ENCODE results near the gene ARPC4. TPM values are rescaled to one million over a fixed set of nuclear protein-coding genes. Genes with fewer than 3 reads are reported as not detected.
"Not testable (repeated sequence)": the region's sequence is repeated elsewhere in the genome, so short reads cannot be mapped to it uniquely, and the experiment has no call there.

Gene ARPC4
- total and polyA plus RNA-seq, 2 experiments from 2014 or later = 149 to 182 TPM

GRCh38 chr3:9846931-9847488 is 54.1 kb downstream of the ARPC4 start:
- Histone ChIP-seq H3K9me2 (replicated peaks; ENCODE audit: insufficient read depth) (no peaks in the 10 kb centered on the region), H3K4me2 (no peak overlapping the region), H3K9me3 (ENCODE audit: low read depth) (no peaks in the 10 kb centered on the region), H4K20me1 (ENCODE audit: insufficient read depth, poor library complexity, severe bottlenecking) (no peaks in the 10 kb centered on the region), H3K4me3 (no peak overlapping the region), H3K79me2 (peaks cover 9% of the 10 kb centered on the region), H3K27ac (no peak overlapping the region), H3K36me3 (replicated peaks; ENCODE audit: insufficient read depth, low read depth) (no peaks in the 10 kb centered on the region), H3K4me1 (ENCODE audit: insufficient read depth) (peaks cover 4% of the 10 kb centered on the region), H2AFZ (no peak overlapping the region), H3K27me3 (no peaks in the 10 kb centered on the region)
- DNase-seq (ENCODE audit: low spot score) = no peak
- TF ChIP-seq EZH2 (IDR thresholded peaks at IDR 0.05; ENCODE audit: borderline replicate concordance) (no peak), CTCF (IDR thresholded peaks at IDR 0.05; ENCODE audit: poor library complexity) (no peak), EZH2phosphoT487 (IDR thresholded peaks at IDR 0.05; ENCODE audit: low read depth, severe bottlenecking, unreplicated experiment) (no peak)
- 95% methylated on average over 6 of the region's 6 CpGs for whole genome bisulfite sequencing (ENCODE audit: low lambda C conversion rate, missing lambda C conversion rate)

GRCh38 chr3:9847870-9848269 is 55.0 kb downstream of the ARPC4 start:
- H3K27ac ChIP-seq; H3K9me2 ChIP-seq (replicated peaks; ENCODE audit: insufficient read depth); H2AFZ ChIP-seq; H3K36me3 ChIP-seq (replicated peaks; ENCODE audit: insufficient read depth, low read depth); DNase-seq (ENCODE audit: low spot score); H3K27me3 ChIP-seq; H3K4me2 ChIP-seq; H3K4me1 ChIP-seq (ENCODE audit: insufficient read depth); H3K79me2 ChIP-seq; H3K9me3 ChIP-seq (ENCODE audit: low read depth); H3K4me3 ChIP-seq; H4K20me1 ChIP-seq (ENCODE audit: insufficient read depth, poor library complexity, severe bottlenecking): not testable (repeated sequence)
- 46% methylated on average over 9 of the region's 9 CpGs for WGBS (ENCODE audit: low lambda C conversion rate, missing lambda C conversion rate)

GRCh38 chr3:9848860-9849259 is 56.0 kb downstream of the ARPC4 start:
- 42% methylated on average over 4 of the region's 4 CpGs for WGBS (ENCODE audit: low lambda C conversion rate, missing lambda C conversion rate)
- not testable (repeated sequence) for H3K9me3 ChIP-seq (ENCODE audit: low read depth); H3K27me3 ChIP-seq; H2AFZ ChIP-seq; H3K4me3 ChIP-seq; H3K36me3 ChIP-seq (replicated peaks; ENCODE audit: insufficient read depth, low read depth); H3K79me2 ChIP-seq; H3K27ac ChIP-seq; H3K4me1 ChIP-seq (ENCODE audit: insufficient read depth); H3K4me2 ChIP-seq; H3K9me2 ChIP-seq (replicated peaks; ENCODE audit: insufficient read depth); DNase-seq (ENCODE audit: low spot score); H4K20me1 ChIP-seq (ENCODE audit: insufficient read depth, poor library complexity, severe bottlenecking)
- TF ChIP-seq CTCF (IDR thresholded peaks at IDR 0.05; ENCODE audit: poor library complexity) = peak; percentile 72

- not testable (repeated sequence) for H3K9me2 ChIP-seq (replicated peaks; ENCODE audit: insufficient read depth); H3K4me3 ChIP-seq; DNase-seq (ENCODE audit: low spot score); H3K4me1 ChIP-seq (ENCODE audit: insufficient read depth); H3K9me3 ChIP-seq (ENCODE audit: low read depth); H3K4me2 ChIP-seq; H3K27me3 ChIP-seq; H4K20me1 ChIP-seq (ENCODE audit: insufficient read depth, poor library complexity, severe bottlenecking); H3K27ac ChIP-seq; H3K79me2 ChIP-seq; H2AFZ ChIP-seq; H3K36me3 ChIP-seq (replicated peaks; ENCODE audit: insufficient read depth, low read depth)
- WGBS (ENCODE audit: low lambda C conversion rate, missing lambda C conversion rate) = 81% methylated on average over 6 of the region's 6 CpGs
These were observed 58.5 kb downstream of the ARPC4 start for GRCh38 chr3:9851383-9851782.

GRCh38 chr3:9851926-9852325 is 59.0 kb downstream of the ARPC4 start:
- not testable (repeated sequence) for H3K27me3 ChIP-seq; H3K27ac ChIP-seq; H4K20me1 ChIP-seq (ENCODE audit: insufficient read depth, poor library complexity, severe bottlenecking); H3K9me3 ChIP-seq (ENCODE audit: low read depth); H3K79me2 ChIP-seq; H3K36me3 ChIP-seq (replicated peaks; ENCODE audit: insufficient read depth, low read depth); H2AFZ ChIP-seq; H3K4me1 ChIP-seq (ENCODE audit: insufficient read depth); H3K4me3 ChIP-seq; DNase-seq (ENCODE audit: low spot score); H3K4me2 ChIP-seq; H3K9me2 ChIP-seq (replicated peaks; ENCODE audit: insufficient read depth)
- 71% methylated on average over 6 of the region's 6 CpGs for WGBS (ENCODE audit: low lambda C conversion rate, missing lambda C conversion rate)
